Esophagus muscularis mucosa (tissue), 4 donors: ENCODE results near the gene FEZ2. TPM values are rescaled to one million over a fixed set of nuclear protein-coding genes. Genes with fewer than 3 reads are reported as not detected.
A peak's percentile ranks its signal among the peaks of the same experiment; 100 is the strongest.

ENCODE experiments used
- DNase-seq: peaks from one replicate; pipeline ENCODE4 v3.0.0-alpha.2; 2017; ENCODE audit errors: extremely low spot score
- H3K27ac ChIP-seq, 4 donors: fragments of 200-600 bp; sonication (generic); replicated peaks in 1 of 4; 1 replicate in 3 of 4; 2 replicates in 1 of 4; pipeline ENCODE4 v1.5.1; 2016 to 2019; ENCODE audit warnings: mild to moderate bottlenecking in 1 of 4
- H3K27me3 ChIP-seq, 4 donors: fragments of 200-600 bp; sonication (generic); one replicate each; pipeline versions ENCODE4 v1.5.1 to v1.6.0; 2016 to 2019
- H3K36me3 ChIP-seq, 4 donors: fragments of 200-600 bp; sonication (generic); one replicate each; pipeline ENCODE4 v1.5.1; 2016 to 2019
- H3K4me1 ChIP-seq, 4 donors: fragments of 200-600 bp; sonication (generic); one replicate each; pipeline ENCODE4 v1.5.1; 2016 to 2019
- H3K4me3 ChIP-seq, 4 donors: fragments of 200-600 bp; sonication (generic); 1 replicate in 2 of 4; 2 replicates in 2 of 4; pipeline ENCODE4 v1.5.1; 2016 to 2019; ENCODE audit warnings: mild to moderate bottlenecking in 4 of 4, moderate library complexity in 1 of 4
- H3K9me3 ChIP-seq, 4 donors: fragments of 200-600 bp; sonication (generic); 1 replicate in 3 of 4; 2 replicates in 1 of 4; pipeline ENCODE4 v1.5.1; 2016 to 2019
- EP300 ChIP-seq: sonication (generic); formaldehyde crosslinking; IDR thresholded peaks from one replicate; pipeline ENCODE4 v1.6.1; 2017; ENCODE audit warnings: antibody characterized with exemption
- POLR2A ChIP-seq: fragments of 450-650 bp; IDR thresholded peaks from one replicate; pipeline ENCODE4 v1.6.1; 2017; ENCODE audit warnings: antibody characterized with exemption, moderate library complexity, mild to moderate bottlenecking, low read depth
- POLR2AphosphoS5 ChIP-seq, 2 donors: sonication (generic); formaldehyde crosslinking; IDR thresholded peaks; one replicate each; pipeline ENCODE4 v1.6.1; 2017; ENCODE audit warnings: antibody characterized with exemption in 2 of 2
- WGBS: methylation state at CpG from one replicate; pipeline ENCODE4 v1.1.5; 2018; 5-methylcytosine and 5-hydroxymethylcytosine counted together
- intact Hi-C: fragments of 100-400 bp; cut with DNase I; formaldehyde crosslinking; loops from one replicate; pipeline ENCODE4 v1.15.1; 2023
- total RNA-seq, 4 donors: library from RNA; depleted of rRNA; stranded (reverse); fragments of >200 nt; gene quantifications; one replicate each; pipeline versions ENCODE4 v1.1.0 to v1.2.1, GENCODE V29; 2016
- TF ChIP-seq, protein P1 (sequence below), 3 experiments: fragments of 200-600 bp in 2 of 3; fragments of 450-650 bp in 1 of 3; sonication (generic) in 2 of 3; IDR thresholded peaks; one replicate each; pipeline ENCODE4 v1.5.1; 2017 to 2019; ENCODE audit warnings: antibody characterized with exemption in 3 of 3, mild to moderate bottlenecking in 2 of 3, moderate library complexity in 1 of 3

The FEZ2 gene
- total RNA-seq, 4 donors from 2014 or later: 40.4 to 58.2 (median 45.2) TPM

DNA sequence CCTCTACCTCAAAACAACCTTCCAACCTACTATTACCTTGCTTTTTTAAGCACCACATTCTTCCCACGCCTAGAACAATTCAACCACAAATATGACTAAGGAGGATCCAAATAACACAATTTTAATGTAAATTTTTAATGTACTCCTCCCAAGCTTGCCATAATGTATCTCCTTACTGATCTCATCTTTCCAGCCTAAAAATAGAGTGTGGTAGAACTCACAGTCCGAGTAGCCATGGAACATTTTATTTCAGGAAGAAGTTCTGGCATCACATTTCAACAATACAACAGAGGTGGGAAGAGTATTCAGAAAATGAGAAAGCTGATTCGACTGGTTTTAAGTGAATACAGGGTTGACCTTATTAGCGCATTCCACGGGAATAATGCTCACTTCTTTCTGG lies 15.4 kb downstream of the FEZ2 start:
- H3K4me1 ChIP-seq: peaks cover 9 to 22% (median 13%) of the 10 kb centered on the region in 4 donors
- no peak overlapping the region for H3K4me3 ChIP-seq
- H3K36me3 ChIP-seq: peaks cover 26 to 82% (median 58%) of the 10 kb centered on the region in 4 donors
- H3K9me3 ChIP-seq: no peaks in the 10 kb centered on the region
- H3K27me3 ChIP-seq: no peaks in the 10 kb centered on the region
- H3K27ac ChIP-seq: peak overlapping the region in 1 of 4 donors; percentile 3
- intact Hi-C loops: no loop called here
- TF ChIP-seq EP300: no peak
- TF ChIP-seq, protein P1, sequence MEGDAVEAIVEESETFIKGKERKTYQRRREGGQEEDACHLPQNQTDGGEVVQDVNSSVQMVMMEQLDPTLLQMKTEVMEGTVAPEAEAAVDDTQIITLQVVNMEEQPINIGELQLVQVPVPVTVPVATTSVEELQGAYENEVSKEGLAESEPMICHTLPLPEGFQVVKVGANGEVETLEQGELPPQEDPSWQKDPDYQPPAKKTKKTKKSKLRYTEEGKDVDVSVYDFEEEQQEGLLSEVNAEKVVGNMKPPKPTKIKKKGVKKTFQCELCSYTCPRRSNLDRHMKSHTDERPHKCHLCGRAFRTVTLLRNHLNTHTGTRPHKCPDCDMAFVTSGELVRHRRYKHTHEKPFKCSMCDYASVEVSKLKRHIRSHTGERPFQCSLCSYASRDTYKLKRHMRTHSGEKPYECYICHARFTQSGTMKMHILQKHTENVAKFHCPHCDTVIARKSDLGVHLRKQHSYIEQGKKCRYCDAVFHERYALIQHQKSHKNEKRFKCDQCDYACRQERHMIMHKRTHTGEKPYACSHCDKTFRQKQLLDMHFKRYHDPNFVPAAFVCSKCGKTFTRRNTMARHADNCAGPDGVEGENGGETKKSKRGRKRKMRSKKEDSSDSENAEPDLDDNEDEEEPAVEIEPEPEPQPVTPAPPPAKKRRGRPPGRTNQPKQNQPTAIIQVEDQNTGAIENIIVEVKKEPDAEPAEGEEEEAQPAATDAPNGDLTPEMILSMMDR (IDR thresholded peaks at IDR 0.05): no peak
- TF ChIP-seq POLR2AphosphoS5 (IDR thresholded peaks at IDR 0.05): no peak
- TF ChIP-seq POLR2A: no peak
- DNase-seq: no peak
- WGBS: 78% methylated on average over 5 of the region's 5 CpGs

DNA sequence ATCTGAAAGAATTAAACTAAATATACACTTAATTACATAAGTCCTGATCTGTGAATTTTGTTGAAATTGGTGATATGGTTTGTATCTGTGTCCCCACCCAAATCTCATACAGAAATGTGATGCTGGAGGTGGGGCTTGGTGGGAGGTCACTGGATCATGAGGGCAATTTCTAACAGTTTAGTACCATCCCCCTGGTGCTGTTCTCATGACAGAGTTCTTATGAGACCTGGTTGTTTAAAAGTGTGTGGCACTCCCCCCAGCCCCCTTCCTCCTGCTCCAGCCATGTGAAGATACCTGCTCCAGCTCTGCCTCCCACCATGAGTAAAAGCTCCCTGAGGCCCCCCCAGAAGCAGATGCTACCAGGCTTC lies 18.7 kb downstream of the FEZ2 start:
- intact Hi-C loops: no loop called here
- no peak for DNase-seq
- H3K4me3 ChIP-seq: no peak overlapping the region
- H3K9me3 ChIP-seq: no peaks in the 10 kb centered on the region
- no peak overlapping the region for H3K27ac ChIP-seq
- H3K36me3 ChIP-seq: peaks cover 26 to 82% (median 65%) of the 10 kb centered on the region in 4 donors
- TF ChIP-seq POLR2AphosphoS5 (IDR thresholded peaks at IDR 0.05) (no peak), EP300 (no peak), POLR2A (no peak)
- TF ChIP-seq, protein P1 (IDR thresholded peaks at IDR 0.05): no peak
- H3K4me1 ChIP-seq: peaks cover 5 to 18% (median 11%) of the 10 kb centered on the region in 4 donors
- H3K27me3 ChIP-seq: no peaks in the 10 kb centered on the region

DNA sequence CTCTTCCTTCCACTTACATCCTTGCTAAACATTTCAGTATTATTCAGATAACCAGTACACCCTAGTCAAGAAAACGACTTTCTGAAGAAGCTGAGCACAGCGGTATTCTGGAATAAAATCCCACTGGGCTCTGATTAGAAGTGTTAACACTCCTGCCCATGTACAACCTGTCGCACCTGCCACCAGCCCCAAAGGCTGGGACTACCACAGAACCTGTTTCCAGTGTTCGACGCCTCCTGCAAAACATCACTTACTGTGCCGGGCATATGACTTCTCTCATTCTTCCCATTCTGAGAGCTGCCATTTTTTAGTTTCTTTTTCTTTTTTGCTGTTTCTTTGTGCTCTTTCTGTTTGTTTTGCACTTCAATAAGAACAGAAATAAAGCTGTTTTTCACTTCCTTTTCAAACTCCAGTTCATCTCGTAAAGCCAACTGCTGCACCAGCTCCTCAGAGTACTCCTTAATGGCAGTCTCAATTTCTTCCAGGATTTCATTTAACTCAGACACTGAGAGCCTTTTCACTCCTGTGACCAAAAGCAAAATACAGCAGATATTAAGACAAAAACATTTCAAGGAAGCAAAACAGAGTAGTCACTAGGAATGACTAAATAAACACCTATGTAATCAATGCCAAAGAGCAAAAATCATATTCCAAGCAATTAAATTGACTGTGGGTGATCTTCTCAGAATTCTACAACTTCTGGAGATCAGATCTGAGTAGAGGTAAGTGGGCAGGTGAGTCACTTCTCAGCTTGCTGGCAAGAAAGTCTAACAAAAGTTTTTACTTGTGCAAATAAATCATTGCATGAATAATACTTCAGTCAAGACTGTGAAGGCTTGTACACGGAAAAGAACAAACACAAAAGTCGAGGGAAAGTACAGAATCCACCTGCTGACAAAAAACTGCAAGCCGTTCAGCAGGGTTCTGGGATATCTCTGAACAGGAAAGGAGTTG lies 19.3 kb downstream of the FEZ2 start:
- H3K9me3 ChIP-seq: no peaks in the 10 kb centered on the region
- DNase-seq: no peak
- peaks cover 26 to 76% (median 59%) of the 10 kb centered on the region in 4 donors for H3K36me3 ChIP-seq
- no peak overlapping the region for H3K4me3 ChIP-seq
- H3K4me1 ChIP-seq: peaks cover 5 to 18% (median 11%) of the 10 kb centered on the region in 4 donors
- intact Hi-C loops: no loop called here
- H3K27me3 ChIP-seq: no peaks in the 10 kb centered on the region
- WGBS: 90% methylated on average over 10 of the region's 10 CpGs
- TF ChIP-seq POLR2A (no peak), POLR2AphosphoS5 (IDR thresholded peaks at IDR 0.05) (no peak), EP300 (no peak)
- TF ChIP-seq, protein P1 (IDR thresholded peaks at IDR 0.05): no peak
- H3K27ac ChIP-seq: no peak overlapping the region

DNA sequence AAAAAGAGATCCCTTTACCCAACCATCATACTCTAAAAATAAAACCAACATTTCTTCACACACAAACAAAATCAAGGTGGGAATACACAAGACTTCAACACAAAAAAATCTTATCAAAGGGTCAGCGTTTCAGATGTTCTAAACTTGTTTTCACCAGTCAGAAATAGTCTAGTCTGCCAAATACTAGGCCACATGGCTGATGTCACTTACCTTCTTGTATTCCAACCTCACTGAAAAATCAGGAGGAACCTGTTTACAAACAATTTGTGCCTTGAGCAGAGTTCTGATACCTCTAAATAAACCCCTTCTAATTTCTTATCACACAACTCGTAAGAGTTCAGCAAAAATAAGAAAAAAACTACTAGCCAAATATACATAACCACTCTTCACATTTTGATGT lies 20.1 kb downstream of the FEZ2 start:
- H3K27ac ChIP-seq: no peak overlapping the region
- no peaks in the 10 kb centered on the region for H3K9me3 ChIP-seq
- no peak for DNase-seq
- no peak overlapping the region for H3K4me3 ChIP-seq
- WGBS: 93% methylated on average over 2 of the region's 2 CpGs
- H3K36me3 ChIP-seq: peaks cover 26 to 69% (median 57%) of the 10 kb centered on the region in 4 donors
- TF ChIP-seq POLR2A (no peak), EP300 (no peak), POLR2AphosphoS5 (IDR thresholded peaks at IDR 0.05) (no peak)
- TF ChIP-seq, protein P1 (IDR thresholded peaks at IDR 0.05): no peak
- intact Hi-C loops: no loop called here
- H3K27me3 ChIP-seq: no peaks in the 10 kb centered on the region
- H3K4me1 ChIP-seq: peaks cover 5 to 12% (median 8%) of the 10 kb centered on the region in 4 donors
